A673 (cell line): ENCODE data around the gene MED13. TPM values are rescaled to one million over a fixed set of nuclear protein-coding genes. Genes with fewer than 3 reads are reported as not detected.

ENCODE experiments used
- BruUV-seq: library from RNA; stranded (reverse); fragments of 400-500 nt; replicated peaks from 2 replicates; lab custom pipeline; 2021; lab: Mats Ljungman, UMichigan
- CTCF ChIA-PET: fragments of 300-600 bp; sonication (Branson Sonifier 250); formaldehyde crosslinking; loops from one replicate; lab custom pipeline; 2022; ENCODE audit warnings: antibody characterized with exemption; lab: Charles Lee
- POLR2A ChIA-PET: fragments of 300-600 bp; sonication (Branson Sonifier 250); formaldehyde crosslinking; loops from one replicate; lab custom pipeline; 2022; ENCODE audit warnings: antibody characterized with exemption; ENCODE audit not compliant: low non-redundant PET; lab: Charles Lee
- DNase-seq: peaks from one replicate; pipeline ENCODE4 v3.0.0-alpha.2; 2015; ENCODE audit warnings: low spot score
- H3K27ac ChIP-seq: fragments of 200-600 bp; sonication (generic); 2 replicates; pipeline ENCODE4 v1.5.1; 2016; ENCODE audit warnings: mixed run types, low read depth, mild to moderate bottlenecking, mixed read lengths, antibody characterized with exemption, low read length; ENCODE audit not compliant: poor library complexity, severe bottlenecking
- H3K27me3 ChIP-seq: fragments of 200-600 bp; sonication (generic); replicated peaks from 2 replicates; pipeline ENCODE4 v1.6.1; 2017; ENCODE audit warnings: mixed run types, low read depth, mild to moderate bottlenecking, mixed read lengths, antibody characterized with exemption, low read length; ENCODE audit not compliant: insufficient read depth, poor library complexity
- H3K36me3 ChIP-seq: fragments of 200-600 bp; sonication (generic); 2 replicates; pipeline ENCODE4 v1.6.1; 2016; ENCODE audit warnings: mixed run types, mild to moderate bottlenecking, mixed read lengths, antibody characterized with exemption, low read length; ENCODE audit not compliant: insufficient read depth, poor library complexity, severe bottlenecking
- H3K4me1 ChIP-seq: fragments of 200-600 bp; sonication (generic); 2 replicates; pipeline ENCODE4 v1.6.1; 2017; ENCODE audit warnings: mixed run types, mild to moderate bottlenecking, mixed read lengths, antibody characterized with exemption, low read length; ENCODE audit not compliant: insufficient read depth, poor library complexity, severe bottlenecking
- H3K4me3 ChIP-seq: fragments of 200-600 bp; sonication (generic); 2 replicates; pipeline ENCODE4 v1.5.1; 2016; ENCODE audit warnings: low read depth, mixed run types, mild to moderate bottlenecking, mixed read lengths, low read length; ENCODE audit not compliant: poor library complexity, severe bottlenecking
- H3K9me3 ChIP-seq: fragments of 200-600 bp; sonication (generic); 2 replicates; pipeline ENCODE4 v1.6.1; 2016; ENCODE audit warnings: mixed run types, low read depth, mild to moderate bottlenecking, mixed read lengths, antibody characterized with exemption, low read length; ENCODE audit not compliant: poor library complexity, severe bottlenecking
- EZH2 ChIP-seq: fragments of 200-600 bp; sonication (generic); IDR thresholded peaks from 2 replicates; pipeline ENCODE4 v1.6.1; 2017; ENCODE audit warnings: borderline replicate concordance, low read depth, mild to moderate bottlenecking, mixed read lengths, antibody characterized with exemption, low read length; ENCODE audit not compliant: poor library complexity, severe bottlenecking
- intact Hi-C: fragments of 100-400 bp; cut with micrococcal nuclease; formaldehyde crosslinking; loops from one replicate; pipeline ENCODE4 v1.10.0; 2022; ENCODE audit not compliant: unreplicated experiment
- total RNA-seq: library from RNA; stranded (reverse); gene quantifications from 2 replicates; pipeline ENCODE4 v1.2.3, GENCODE V29; 2021
- TF ChIP-seq, protein P1 (sequence below): fragments of 300-800, 200-600 bp; sonication (generic); conservative IDR thresholded peaks from 2 replicates; pipeline ENCODE4 v1.5.1; 2017; ENCODE audit warnings: low read depth, mild to moderate bottlenecking, antibody characterized with exemption, low read length, moderate library complexity, mixed read lengths

Gene MED13
- total RNA-seq, 1 experiment from 2014 or later = 65.0 TPM

DNA sequence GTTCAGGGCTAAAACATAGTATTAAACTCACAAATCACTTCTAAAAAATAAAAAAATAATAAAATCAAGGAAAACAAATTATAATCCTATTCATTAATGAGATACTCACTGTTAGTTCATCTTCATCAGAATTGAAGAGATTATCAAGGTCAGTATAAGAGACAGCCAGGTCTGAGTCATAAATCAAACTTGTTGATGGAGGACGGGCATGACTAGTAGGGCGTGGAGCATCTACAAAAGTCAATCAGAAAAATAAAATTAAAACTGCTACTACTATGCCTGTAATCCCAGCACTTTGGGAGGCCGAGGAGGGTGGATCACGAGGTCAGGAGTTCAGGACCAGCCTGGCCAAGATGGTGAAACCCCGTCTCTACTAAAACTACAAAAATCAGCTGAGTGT lies 78.2 kb downstream of the MED13 start:
- Histone ChIP-seq H3K27me3 (no peaks in the 10 kb centered on the region), H3K4me3 (no peak overlapping the region), H3K27ac (no peak overlapping the region), H3K36me3 (peaks cover 48% of the 10 kb centered on the region), H3K9me3 (no peaks in the 10 kb centered on the region), H3K4me1 (no peaks in the 10 kb centered on the region)
- no TSS peak for BruUV-seq
- CTCF ChIA-PET = no interaction called here
- no peak for TF ChIP-seq EZH2
- TF ChIP-seq, protein P1, sequence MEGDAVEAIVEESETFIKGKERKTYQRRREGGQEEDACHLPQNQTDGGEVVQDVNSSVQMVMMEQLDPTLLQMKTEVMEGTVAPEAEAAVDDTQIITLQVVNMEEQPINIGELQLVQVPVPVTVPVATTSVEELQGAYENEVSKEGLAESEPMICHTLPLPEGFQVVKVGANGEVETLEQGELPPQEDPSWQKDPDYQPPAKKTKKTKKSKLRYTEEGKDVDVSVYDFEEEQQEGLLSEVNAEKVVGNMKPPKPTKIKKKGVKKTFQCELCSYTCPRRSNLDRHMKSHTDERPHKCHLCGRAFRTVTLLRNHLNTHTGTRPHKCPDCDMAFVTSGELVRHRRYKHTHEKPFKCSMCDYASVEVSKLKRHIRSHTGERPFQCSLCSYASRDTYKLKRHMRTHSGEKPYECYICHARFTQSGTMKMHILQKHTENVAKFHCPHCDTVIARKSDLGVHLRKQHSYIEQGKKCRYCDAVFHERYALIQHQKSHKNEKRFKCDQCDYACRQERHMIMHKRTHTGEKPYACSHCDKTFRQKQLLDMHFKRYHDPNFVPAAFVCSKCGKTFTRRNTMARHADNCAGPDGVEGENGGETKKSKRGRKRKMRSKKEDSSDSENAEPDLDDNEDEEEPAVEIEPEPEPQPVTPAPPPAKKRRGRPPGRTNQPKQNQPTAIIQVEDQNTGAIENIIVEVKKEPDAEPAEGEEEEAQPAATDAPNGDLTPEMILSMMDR = no peak
- intact Hi-C loops = no loop called here
- POLR2A ChIA-PET = no interaction called here
- DNase-seq = no peak

DNA sequence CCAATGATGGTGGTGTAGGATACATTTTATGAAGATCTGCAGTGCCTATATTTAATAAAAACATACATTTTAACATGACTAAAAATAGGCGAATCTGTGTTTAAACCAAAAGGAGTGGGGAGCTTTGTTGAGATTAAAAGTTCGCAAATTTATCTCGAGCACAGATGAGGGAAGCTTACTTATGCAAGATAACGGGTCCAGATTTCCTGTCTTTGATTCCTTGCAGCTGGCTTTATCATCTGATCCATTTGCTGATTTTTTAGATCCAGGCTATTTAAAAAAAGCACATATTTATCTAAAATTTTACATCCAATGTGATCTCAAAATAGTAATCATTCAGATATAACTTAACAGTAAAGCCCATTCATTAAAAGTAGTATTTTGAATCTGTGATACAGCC lies 80.3 kb downstream of the MED13 start:
- no peak for TF ChIP-seq EZH2
- TF ChIP-seq, protein P1 = no peak
- no TSS peak for BruUV-seq
- no peaks in the 10 kb centered on the region for H3K9me3 ChIP-seq
- CTCF ChIA-PET = no interaction called here
- no peak overlapping the region for H3K27ac ChIP-seq
- H3K27me3 ChIP-seq = no peaks in the 10 kb centered on the region
- no peak overlapping the region for H3K4me3 ChIP-seq
- peaks cover 49% of the 10 kb centered on the region for H3K36me3 ChIP-seq
- POLR2A ChIA-PET = no interaction called here
- H3K4me1 ChIP-seq = no peaks in the 10 kb centered on the region
- no peak for DNase-seq
- intact Hi-C loops = no loop called here

DNA sequence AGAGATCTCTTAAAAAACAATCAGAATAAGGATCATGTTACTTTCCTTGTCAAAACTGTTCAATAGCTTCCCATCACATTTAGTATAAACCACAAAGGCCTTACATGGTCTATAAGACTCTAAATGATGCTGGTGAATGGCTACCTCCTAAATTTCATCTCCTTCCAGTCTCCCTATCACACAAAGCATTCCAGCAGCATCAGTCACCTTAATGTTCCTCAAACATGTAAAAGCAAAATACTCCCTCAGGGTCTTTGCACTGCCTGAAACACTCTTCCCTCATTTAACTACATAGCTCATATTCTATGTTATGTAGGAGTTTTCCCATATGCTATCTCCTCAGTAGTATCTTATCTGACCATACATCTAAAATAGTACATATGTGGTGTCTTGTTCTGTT lies 83.8 kb downstream of the MED13 start:
- DNase-seq = no peak
- POLR2A ChIA-PET = no interaction called here
- Histone ChIP-seq H3K9me3 (no peaks in the 10 kb centered on the region), H3K4me3 (no peak overlapping the region), H3K4me1 (no peaks in the 10 kb centered on the region), H3K27ac (no peak overlapping the region), H3K27me3 (no peaks in the 10 kb centered on the region), H3K36me3 (peaks cover 60% of the 10 kb centered on the region)
- BruUV-seq = no TSS peak
- CTCF ChIA-PET = no interaction called here
- intact Hi-C loops = no loop called here
- no peak for TF ChIP-seq EZH2
- TF ChIP-seq, protein P1 = no peak
